ENCODE data around the gene CUBN.

The CUBN gene

GRCh38 chr10:16820421-16820820 is 309.2 kb downstream of the CUBN start:
- no peak for DNase-seq (ENCODE audit: low read depth, low spot score)
- Histone ChIP-seq H3K4me3 (ENCODE audit: insufficient read length, low read depth) (no peak overlapping the region), H3K9me3 (ENCODE audit: insufficient read depth, low read length) (peaks cover 27% of the 10 kb centered on the region; the same call in 1 of the 2 replicates), H3K36me3 (ENCODE audit: insufficient read depth, insufficient read length, low read length) (peaks cover 7% of the 10 kb centered on the region), H3K27me3 (ENCODE audit: insufficient read depth, insufficient read length) (no peaks in the 10 kb centered on the region), H3K9ac (ENCODE audit: insufficient read length, low read depth) (no peak overlapping the region), H3K4me1 (ENCODE audit: insufficient read depth, insufficient read length) (no peaks in the 10 kb centered on the region)
- TF ChIP-seq ZNF274 (IDR thresholded peaks at IDR 0.05; ENCODE audit: low read depth, low read length) (no peak), YY1 (IDR thresholded peaks at IDR 0.05; ENCODE audit: insufficient read depth, insufficient read length) (no peak), SUZ12 (IDR thresholded peaks at IDR 0.05; ENCODE audit: extremely low read depth, insufficient read depth, insufficient read length) (no peak)

- H3K4me3 ChIP-seq (ENCODE audit: insufficient read length, low read depth) = no peak overlapping the region
- peaks cover 10% of the 10 kb centered on the region for H3K36me3 ChIP-seq (ENCODE audit: insufficient read depth, insufficient read length, low read length)
- H3K9ac ChIP-seq (ENCODE audit: insufficient read length, low read depth) = no peak overlapping the region
- DNase-seq (ENCODE audit: low read depth, low spot score) = no peak
- no peaks in the 10 kb centered on the region for H3K27me3 ChIP-seq (ENCODE audit: insufficient read depth, insufficient read length)
- TF ChIP-seq SUZ12 (IDR thresholded peaks at IDR 0.05; ENCODE audit: extremely low read depth, insufficient read depth, insufficient read length) = no peak
- TF ChIP-seq YY1 (IDR thresholded peaks at IDR 0.05; ENCODE audit: insufficient read depth, insufficient read length) = no peak
- TF ChIP-seq ZNF274 (IDR thresholded peaks at IDR 0.05; ENCODE audit: low read depth, low read length) = no peak
- peaks cover 27% of the 10 kb centered on the region; the same call in 1 of the 2 replicates for H3K9me3 ChIP-seq (ENCODE audit: insufficient read depth, low read length)
- no peaks in the 10 kb centered on the region for H3K4me1 ChIP-seq (ENCODE audit: insufficient read depth, insufficient read length)
Measured at GRCh38 chr10:16820018-16820417, 309.6 kb downstream of the CUBN start.

GRCh38 chr10:16819436-16819835 is 310.2 kb downstream of the CUBN start:
- Histone ChIP-seq H3K9me3 (ENCODE audit: insufficient read depth, low read length) (peaks cover 27% of the 10 kb centered on the region; the same call in 1 of the 2 replicates), H3K4me1 (ENCODE audit: insufficient read depth, insufficient read length) (no peaks in the 10 kb centered on the region), H3K4me3 (ENCODE audit: insufficient read length, low read depth) (no peak overlapping the region), H3K36me3 (ENCODE audit: insufficient read depth, insufficient read length, low read length) (peaks cover 16% of the 10 kb centered on the region), H3K9ac (ENCODE audit: insufficient read length, low read depth) (no peak overlapping the region), H3K27me3 (ENCODE audit: insufficient read depth, insufficient read length) (no peaks in the 10 kb centered on the region)
- no peak for DNase-seq (ENCODE audit: low read depth, low spot score)
- TF ChIP-seq ZNF274 (IDR thresholded peaks at IDR 0.05; ENCODE audit: low read depth, low read length) (no peak), SUZ12 (IDR thresholded peaks at IDR 0.05; ENCODE audit: extremely low read depth, insufficient read depth, insufficient read length) (no peak), YY1 (IDR thresholded peaks at IDR 0.05; ENCODE audit: insufficient read depth, insufficient read length) (no peak)

- DNase-seq (ENCODE audit: low read depth, low spot score) = no peak
- Histone ChIP-seq H3K4me3 (ENCODE audit: insufficient read length, low read depth) (no peak overlapping the region), H3K27me3 (ENCODE audit: insufficient read depth, insufficient read length) (no peaks in the 10 kb centered on the region), H3K9ac (ENCODE audit: insufficient read length, low read depth) (no peak overlapping the region), H3K9me3 (ENCODE audit: insufficient read depth, low read length) (peaks cover 25% of the 10 kb centered on the region; the same call in 1 of the 2 replicates), H3K4me1 (ENCODE audit: insufficient read depth, insufficient read length) (no peaks in the 10 kb centered on the region), H3K36me3 (ENCODE audit: insufficient read depth, insufficient read length, low read length) (peaks cover 17% of the 10 kb centered on the region)
- no peak for TF ChIP-seq ZNF274 (IDR thresholded peaks at IDR 0.05; ENCODE audit: low read depth, low read length)
- no peak for TF ChIP-seq SUZ12 (IDR thresholded peaks at IDR 0.05; ENCODE audit: extremely low read depth, insufficient read depth, insufficient read length)
- TF ChIP-seq YY1 (IDR thresholded peaks at IDR 0.05; ENCODE audit: insufficient read depth, insufficient read length) = no peak
Measured at GRCh38 chr10:16819026-16819425, 310.6 kb downstream of the CUBN start.

- peak; percentile 95 for DNase-seq (ENCODE audit: low read depth, low spot score)
- no peaks in the 10 kb centered on the region for H3K4me1 ChIP-seq (ENCODE audit: insufficient read depth, insufficient read length)
Measured at GRCh38 chr10:16817125-16818019, 312.2 kb downstream of the CUBN start, which contains the start of gene RSU1. Gene RSU1 (minus strand): TSS chr10:16817424. CDS start chr10:16817081, 343 bp downstream.

GRCh38 chr10:16816830-16817124 is 312.8 kb downstream of the CUBN start:
- TF ChIP-seq YY1 (IDR thresholded peaks at IDR 0.05; ENCODE audit: insufficient read depth, insufficient read length) (no peak), ZNF274 (IDR thresholded peaks at IDR 0.05; ENCODE audit: low read depth, low read length) (no peak), SUZ12 (IDR thresholded peaks at IDR 0.05; ENCODE audit: extremely low read depth, insufficient read depth, insufficient read length) (no peak)
- H3K27me3 ChIP-seq (ENCODE audit: insufficient read depth, insufficient read length) = no peaks in the 10 kb centered on the region
- H3K4me3 ChIP-seq (ENCODE audit: insufficient read length, low read depth) = peak overlapping the region; percentile 90
- H3K9ac ChIP-seq (ENCODE audit: insufficient read length, low read depth) = peak overlapping the region; percentile 96
- H3K4me1 ChIP-seq (ENCODE audit: insufficient read depth, insufficient read length) = no peaks in the 10 kb centered on the region
- DNase-seq (ENCODE audit: low read depth, low spot score) = no peak
- peaks cover 17% of the 10 kb centered on the region for H3K36me3 ChIP-seq (ENCODE audit: insufficient read depth, insufficient read length, low read length)
- peaks cover 2% of the 10 kb centered on the region; the same call in 1 of the 2 replicates for H3K9me3 ChIP-seq (ENCODE audit: insufficient read depth, low read length)

More at GRCh38 chr10:16817125-16818019, 312.2 kb downstream of the CUBN start, which contains the start of gene RSU1:
- TF ChIP-seq ZNF274 (IDR thresholded peaks at IDR 0.05; ENCODE audit: low read depth, low read length) (no peak), YY1 (IDR thresholded peaks at IDR 0.05; ENCODE audit: insufficient read depth, insufficient read length) (no peak)
- peak within 1 kb of the TSS; percentile 90 for H3K4me3 ChIP-seq (ENCODE audit: insufficient read length, low read depth)
- H3K27me3 ChIP-seq (ENCODE audit: insufficient read depth, insufficient read length) = no peaks in the 10 kb centered on the region
- H3K9me3 ChIP-seq (ENCODE audit: insufficient read depth, low read length) = peaks cover 8% of the 10 kb centered on the region; the same call in 1 of the 2 replicates
- peak within 1 kb of the TSS; percentile 96 for H3K9ac ChIP-seq (ENCODE audit: insufficient read length, low read depth)
- H3K36me3 ChIP-seq (ENCODE audit: insufficient read depth, insufficient read length, low read length) = peaks cover 17% of the 10 kb centered on the region

GRCh38 chr10:16816171-16816570 is 313.4 kb downstream of the CUBN start:
- no peak for DNase-seq (ENCODE audit: low read depth, low spot score)
- no peak overlapping the region for H3K9ac ChIP-seq (ENCODE audit: insufficient read length, low read depth)
- no peaks in the 10 kb centered on the region for H3K9me3 ChIP-seq (ENCODE audit: insufficient read depth, low read length)
- H3K27me3 ChIP-seq (ENCODE audit: insufficient read depth, insufficient read length) = no peaks in the 10 kb centered on the region
- no peaks in the 10 kb centered on the region for H3K4me1 ChIP-seq (ENCODE audit: insufficient read depth, insufficient read length)
- peaks cover 17% of the 10 kb centered on the region for H3K36me3 ChIP-seq (ENCODE audit: insufficient read depth, insufficient read length, low read length)
- no peak for TF ChIP-seq SUZ12 (IDR thresholded peaks at IDR 0.05; ENCODE audit: extremely low read depth, insufficient read depth, insufficient read length)
- no peak for TF ChIP-seq ZNF274 (IDR thresholded peaks at IDR 0.05; ENCODE audit: low read depth, low read length)
- TF ChIP-seq YY1 (IDR thresholded peaks at IDR 0.05; ENCODE audit: insufficient read depth, insufficient read length) = no peak
- H3K4me3 ChIP-seq (ENCODE audit: insufficient read length, low read depth) = no peak overlapping the region

All from NT2/D1 (cell line).